ENCODE results near the gene TFCP2L1. TPM values are rescaled to one million over a fixed set of nuclear protein-coding genes. Genes with fewer than 3 reads are reported as not detected.
"Not testable (repeated sequence)": the region's sequence is repeated elsewhere in the genome, so short reads cannot be mapped to it uniquely, and the experiment has no call there.

The TFCP2L1 gene
- total RNA-seq, 1 experiment from 2014 or later: 1.8 TPM

- H3K27me3 ChIP-seq (ENCODE audit: insufficient read depth, low read length): no peaks in the 10 kb centered on the region
- no peaks in the 10 kb centered on the region for H3K23me2 ChIP-seq (ENCODE audit: insufficient read length, low read depth, low read length, poor library complexity, severe bottlenecking)
- no peak overlapping the region for H3K4me3 Mint-ChIP-seq
- H3K18ac ChIP-seq (ENCODE audit: insufficient read length, low read depth, low read length): no peak overlapping the region
- no peak for DNase-seq
- TF ChIP-seq CTCF (conservative IDR thresholded peaks at IDR 0.05): no peak
- H3K23ac ChIP-seq (ENCODE audit: insufficient read length, low read depth, low read length): no peak overlapping the region
- H2AK5ac ChIP-seq (ENCODE audit: insufficient read length, low read length): no peak overlapping the region
- H3K4me1 ChIP-seq (ENCODE audit: insufficient read depth, low read length): 0 out of 2 replicates have a peak, but pooled peaks cover 4% of the 10 kb centered on the region
- no peak overlapping the region for H3K56ac ChIP-seq (ENCODE audit: insufficient read length, low read depth, low read length)
- no peak overlapping the region for H3K9ac ChIP-seq (ENCODE audit: extremely low read depth, insufficient read length, low read length)
- WGBS (ENCODE audit: extremely low coverage, insufficient read length, low lambda C conversion rate): no CpG with 5 or more reads among the region's 17 CpGs
- no peaks in the 10 kb centered on the region for H3K9me3 ChIP-seq (ENCODE audit: control insufficient read depth, low read depth, low read length)
- H4K8ac ChIP-seq (replicated peaks; ENCODE audit: insufficient read length, low read depth, low read length): no peak overlapping the region
- no peak overlapping the region for H2BK12ac ChIP-seq (ENCODE audit: insufficient read length, low read depth, low read length)
- no peak overlapping the region for H3K27ac Mint-ChIP-seq
- H3K27ac ChIP-seq (ENCODE audit: insufficient read length, low read depth, low read length): no peak overlapping the region
- no peaks in the 10 kb centered on the region; a peak in 1 of 5 replicates for H3K9me3 Mint-ChIP-seq
- H2BK5ac ChIP-seq (ENCODE audit: insufficient read length, low read length): no peak overlapping the region
- H3K79me2 ChIP-seq (ENCODE audit: insufficient read depth, low read length): no peaks in the 10 kb centered on the region
- H3K14ac ChIP-seq (ENCODE audit: insufficient read depth, low read length): no peak overlapping the region
- H3K4me1 Mint-ChIP-seq: peaks cover 26% of the 10 kb centered on the region in 2 experiments
- no peak overlapping the region for H4K91ac ChIP-seq (ENCODE audit: insufficient read length, low read depth, low read length)
- peaks cover 5% of the 10 kb centered on the region; the same call in 1 of the 2 replicates for H3K27me3 Mint-ChIP-seq (ENCODE audit: low read depth)
- H3K36me3 Mint-ChIP-seq (ENCODE audit: insufficient read depth in 1 of 3, low read depth in 3 of 3): no peaks in the 10 kb centered on the region; a peak in 1 of 7 replicates
- no peak overlapping the region for H2BK120ac ChIP-seq (ENCODE audit: low read depth, low read length, poor library complexity, severe bottlenecking)
- H3K4ac ChIP-seq (ENCODE audit: low read depth, low read length): no peak overlapping the region
- no peak overlapping the region for H2BK20ac ChIP-seq (ENCODE audit: low read depth, low read length, poor library complexity, severe bottlenecking)
- H3K4me2 ChIP-seq (ENCODE audit: insufficient read depth, insufficient read length, low read length): no peak overlapping the region
- no peak overlapping the region for H2AFZ ChIP-seq (ENCODE audit: low read length)
- no peaks in the 10 kb centered on the region for H3K79me1 ChIP-seq (ENCODE audit: insufficient read depth, low read depth, low read length, poor library complexity, severe bottlenecking)
- no peak overlapping the region for H3T11ph ChIP-seq (ENCODE audit: low read length)
- no peak overlapping the region for H4K5ac ChIP-seq (ENCODE audit: insufficient read length, low read depth, low read length)
- no peak overlapping the region for H2BK15ac ChIP-seq (ENCODE audit: low read depth, low read length)
- no peaks in the 10 kb centered on the region for H4K20me1 ChIP-seq (ENCODE audit: control insufficient read depth, insufficient read depth, insufficient read length)
Measured at GRCh38 chr2:121333231-121333630, 48.2 kb upstream of the TFCP2L1 start.

DNA sequence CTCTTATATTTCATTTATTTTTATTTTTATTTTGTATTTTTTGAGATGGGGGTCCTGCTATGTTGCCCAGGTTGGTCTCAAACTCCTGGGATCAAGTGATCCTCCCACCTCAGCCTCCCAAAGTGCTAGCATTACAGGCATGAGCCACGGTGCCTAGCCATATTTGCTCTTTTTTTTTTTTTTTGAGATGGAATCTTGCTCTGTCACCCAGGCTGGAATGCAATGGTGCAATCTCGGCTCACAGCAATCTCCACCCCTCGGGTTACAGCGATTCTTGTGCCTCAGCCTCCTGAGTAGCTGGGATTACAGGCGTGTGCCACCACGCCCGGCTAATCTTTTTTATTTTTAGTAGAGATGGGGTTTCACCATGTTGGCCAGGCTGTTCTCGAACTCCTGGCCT lies 46.3 kb upstream of the TFCP2L1 start:
- not testable (repeated sequence) for H3K79me2 ChIP-seq (ENCODE audit: insufficient read depth, low read length); H2AK5ac ChIP-seq (ENCODE audit: insufficient read length, low read length); H2BK15ac ChIP-seq (ENCODE audit: low read depth, low read length); H4K5ac ChIP-seq (ENCODE audit: insufficient read length, low read depth, low read length); H3K4me2 ChIP-seq (ENCODE audit: insufficient read depth, insufficient read length, low read length); H2BK120ac ChIP-seq (ENCODE audit: low read depth, low read length, poor library complexity, severe bottlenecking); H3T11ph ChIP-seq (ENCODE audit: low read length); H3K27me3 ChIP-seq (ENCODE audit: insufficient read depth, low read length); H3K18ac ChIP-seq (ENCODE audit: insufficient read length, low read depth, low read length); H3K9me3 Mint-ChIP-seq; H3K36me3 Mint-ChIP-seq (ENCODE audit: insufficient read depth in 1 of 3, low read depth in 3 of 3); H3K56ac ChIP-seq (ENCODE audit: insufficient read length, low read depth, low read length); DNase-seq; H3K4me3 Mint-ChIP-seq; H3K9ac ChIP-seq (ENCODE audit: extremely low read depth, insufficient read length, low read length); H4K91ac ChIP-seq (ENCODE audit: insufficient read length, low read depth, low read length); H3K79me1 ChIP-seq (ENCODE audit: insufficient read depth, low read depth, low read length, poor library complexity, severe bottlenecking); H2BK20ac ChIP-seq (ENCODE audit: low read depth, low read length, poor library complexity, severe bottlenecking); H3K4ac ChIP-seq (ENCODE audit: low read depth, low read length); H2BK5ac ChIP-seq (ENCODE audit: insufficient read length, low read length); H2AFZ ChIP-seq (ENCODE audit: low read length); H2BK12ac ChIP-seq (ENCODE audit: insufficient read length, low read depth, low read length); H3K27ac ChIP-seq (ENCODE audit: insufficient read length, low read depth, low read length); H3K9me3 ChIP-seq (ENCODE audit: control insufficient read depth, low read depth, low read length); H4K8ac ChIP-seq (replicated peaks; ENCODE audit: insufficient read length, low read depth, low read length); H3K14ac ChIP-seq (ENCODE audit: insufficient read depth, low read length); H3K27me3 Mint-ChIP-seq (ENCODE audit: low read depth); H4K20me1 ChIP-seq (ENCODE audit: control insufficient read depth, insufficient read depth, insufficient read length); H3K4me1 ChIP-seq (ENCODE audit: insufficient read depth, low read length); H3K23me2 ChIP-seq (ENCODE audit: insufficient read length, low read depth, low read length, poor library complexity, severe bottlenecking); H3K23ac ChIP-seq (ENCODE audit: insufficient read length, low read depth, low read length); H3K27ac Mint-ChIP-seq
- peaks cover 15 to 16% of the 10 kb centered on the region in 2 experiments for H3K4me1 Mint-ChIP-seq
- no CpG with 5 or more reads among the region's 8 CpGs for WGBS (ENCODE audit: extremely low coverage, insufficient read length, low lambda C conversion rate)

Data from H9 (cell line).